Esophagus muscularis mucosa (tissue), 4 donors: ENCODE measurements around the gene CALML5. TPM values are rescaled to one million over a fixed set of nuclear protein-coding genes. Genes with fewer than 3 reads are reported as not detected.

Source experiments
- DNase-seq: peaks from one replicate; pipeline ENCODE4 v3.0.0-alpha.2; 2017; ENCODE audit errors: extremely low spot score
- H3K27ac ChIP-seq, 4 donors: fragments of 200-600 bp; sonication (generic); replicated peaks in 1 of 4; 1 replicate in 3 of 4; 2 replicates in 1 of 4; pipeline ENCODE4 v1.5.1; 2016 to 2019; ENCODE audit warnings: mild to moderate bottlenecking in 1 of 4
- H3K27me3 ChIP-seq, 4 donors: fragments of 200-600 bp; sonication (generic); one replicate each; pipeline versions ENCODE4 v1.5.1 to v1.6.0; 2016 to 2019
- H3K36me3 ChIP-seq, 4 donors: fragments of 200-600 bp; sonication (generic); one replicate each; pipeline ENCODE4 v1.5.1; 2016 to 2019
- H3K4me1 ChIP-seq, 4 donors: fragments of 200-600 bp; sonication (generic); one replicate each; pipeline ENCODE4 v1.5.1; 2016 to 2019
- H3K4me3 ChIP-seq, 4 donors: fragments of 200-600 bp; sonication (generic); 1 replicate in 2 of 4; 2 replicates in 2 of 4; pipeline ENCODE4 v1.5.1; 2016 to 2019; ENCODE audit warnings: mild to moderate bottlenecking in 4 of 4, moderate library complexity in 1 of 4
- H3K9me3 ChIP-seq, 4 donors: fragments of 200-600 bp; sonication (generic); 1 replicate in 3 of 4; 2 replicates in 1 of 4; pipeline ENCODE4 v1.5.1; 2016 to 2019
- EP300 ChIP-seq: sonication (generic); formaldehyde crosslinking; IDR thresholded peaks from one replicate; pipeline ENCODE4 v1.6.1; 2017; ENCODE audit warnings: antibody characterized with exemption
- POLR2A ChIP-seq: fragments of 450-650 bp; IDR thresholded peaks from one replicate; pipeline ENCODE4 v1.6.1; 2017; ENCODE audit warnings: antibody characterized with exemption, moderate library complexity, mild to moderate bottlenecking, low read depth
- POLR2AphosphoS5 ChIP-seq, 2 donors: sonication (generic); formaldehyde crosslinking; IDR thresholded peaks; one replicate each; pipeline ENCODE4 v1.6.1; 2017; ENCODE audit warnings: antibody characterized with exemption in 2 of 2
- WGBS: methylation state at CpG from one replicate; pipeline ENCODE4 v1.1.5; 2018; 5-methylcytosine and 5-hydroxymethylcytosine counted together
- intact Hi-C: fragments of 100-400 bp; cut with DNase I; formaldehyde crosslinking; loops from one replicate; pipeline ENCODE4 v1.15.1; 2023
- total RNA-seq, 4 donors: library from RNA; depleted of rRNA; stranded (reverse); fragments of >200 nt; gene quantifications; one replicate each; pipeline versions ENCODE4 v1.1.0 to v1.2.1, GENCODE V29; 2016
- TF ChIP-seq, protein P1 (sequence below), 3 experiments: fragments of 200-600 bp in 2 of 3; fragments of 450-650 bp in 1 of 3; sonication (generic) in 2 of 3; IDR thresholded peaks; one replicate each; pipeline ENCODE4 v1.5.1; 2017 to 2019; ENCODE audit warnings: antibody characterized with exemption in 3 of 3, mild to moderate bottlenecking in 2 of 3, moderate library complexity in 1 of 3

The CALML5 gene
- total RNA-seq, 4 donors from 2014 or later: not detected

DNA sequence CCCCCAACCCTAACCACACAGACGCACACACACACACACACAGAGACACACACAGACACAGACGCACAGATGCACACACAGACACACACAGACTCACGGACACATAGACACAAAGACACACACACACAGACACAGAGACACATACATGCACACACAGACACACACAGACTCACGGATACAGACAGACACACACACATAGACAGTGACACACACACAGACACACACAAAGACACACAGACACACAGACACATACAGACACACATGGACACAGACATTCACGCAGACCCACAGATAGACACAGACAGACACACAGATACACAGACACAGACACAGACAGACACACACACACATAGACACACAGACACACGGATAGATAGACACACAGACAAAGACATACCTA is 2.1 kb downstream of the CALML5 start:
- H3K27ac ChIP-seq: no peak overlapping the region
- H3K27me3 ChIP-seq: no peaks in the 10 kb centered on the region
- 69% methylated on average over 6 of the region's 6 CpGs for WGBS
- no peaks in the 10 kb centered on the region for H3K36me3 ChIP-seq
- H3K4me3 ChIP-seq: no peak overlapping the region
- TF ChIP-seq EP300: no peak
- no peak for TF ChIP-seq POLR2AphosphoS5 (IDR thresholded peaks at IDR 0.05)
- H3K4me1 ChIP-seq: peaks cover 0 to 7% (median 0%) of the 10 kb centered on the region in 4 donors
- no peak for DNase-seq
- intact Hi-C loops: no loop called here
- peaks cover 0 to 6% (median 4%) of the 10 kb centered on the region in 4 donors for H3K9me3 ChIP-seq

DNA sequence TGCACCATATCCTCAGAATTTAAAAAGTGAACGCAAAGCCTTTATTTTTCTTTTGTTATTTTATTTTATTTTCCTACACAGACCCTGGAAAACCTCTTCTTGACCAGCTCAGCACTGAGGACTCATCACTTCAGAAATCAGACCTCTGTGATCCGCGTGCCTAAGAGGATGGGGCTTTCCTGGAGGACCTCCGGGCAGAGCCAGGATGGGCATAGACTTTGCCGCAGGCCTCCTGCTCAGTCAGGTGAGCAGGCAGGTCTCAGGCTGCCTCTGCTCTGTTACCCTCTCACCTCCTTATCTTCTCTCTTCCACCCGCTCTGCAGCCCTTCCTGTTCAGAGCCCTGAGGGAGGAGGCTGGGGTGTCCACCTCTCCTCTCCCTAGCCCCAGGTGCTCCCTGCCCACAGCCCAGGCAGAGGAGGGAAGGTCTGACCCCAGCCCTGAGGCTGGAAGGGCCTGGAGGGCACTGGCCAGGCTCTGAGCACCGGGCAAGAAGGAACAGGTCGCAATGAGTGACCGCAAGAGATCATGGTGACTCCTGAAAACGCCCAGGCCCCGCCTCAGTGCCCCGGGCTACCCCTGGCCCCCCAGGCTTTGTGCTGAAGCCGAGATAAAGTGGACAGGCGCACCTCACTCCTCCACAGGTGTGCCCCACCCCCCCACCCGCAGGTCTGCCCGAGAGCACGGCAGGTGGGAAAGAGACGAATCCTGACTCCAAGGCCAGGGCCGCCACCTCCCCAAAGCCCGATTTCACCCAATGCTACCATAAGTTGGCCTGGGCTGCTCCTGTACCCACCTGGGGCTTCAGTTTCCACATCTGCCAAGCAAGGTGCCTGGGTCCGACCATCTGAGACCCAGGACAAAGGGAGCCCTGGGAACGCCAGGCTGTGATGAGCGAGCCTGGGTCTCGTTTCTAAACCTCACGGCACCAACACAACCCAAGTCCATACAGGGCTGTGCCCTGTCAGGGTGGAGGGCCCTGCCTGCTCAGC is 2.8 kb downstream of the CALML5 start:
- Histone ChIP-seq H3K27me3 (no peaks in the 10 kb centered on the region), H3K27ac (no peak overlapping the region), H3K4me3 (no peak overlapping the region), H3K9me3 (peaks cover 0 to 7% (median 6%) of the 10 kb centered on the region in 4 donors), H3K4me1 (peaks cover 0 to 7% (median 0%) of the 10 kb centered on the region in 4 donors), H3K36me3 (no peaks in the 10 kb centered on the region)
- WGBS: 93% methylated on average over 25 of the region's 25 CpGs
- DNase-seq: no peak
- intact Hi-C loops: no loop called here
- TF ChIP-seq EP300: no peak

DNA sequence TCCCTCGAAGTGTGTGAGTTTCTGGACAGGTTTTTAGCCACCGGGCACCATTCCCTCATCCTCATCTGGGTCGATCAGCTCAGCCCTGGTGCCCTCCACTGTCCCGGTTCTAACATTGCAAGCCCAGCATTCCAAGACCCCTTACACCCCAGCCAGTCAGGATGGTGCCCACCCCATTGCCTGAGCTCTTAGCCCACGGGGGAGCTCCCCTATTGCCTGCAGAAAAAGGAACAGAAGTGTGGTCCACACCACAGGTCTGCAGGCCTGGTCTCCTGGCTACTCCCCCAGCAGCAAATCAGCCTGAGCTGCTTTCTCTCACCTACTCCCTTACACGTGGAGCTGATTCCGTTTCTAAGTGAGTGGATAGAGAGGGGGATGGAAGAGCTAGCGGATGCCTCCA is 4.8 kb downstream of the CALML5 start:
- DNase-seq: no peak
- H3K4me3 ChIP-seq: no peak overlapping the region
- 94% methylated on average over 8 of the region's 8 CpGs for WGBS
- no peaks in the 10 kb centered on the region for H3K27me3 ChIP-seq
- H3K27ac ChIP-seq: no peak overlapping the region
- H3K9me3 ChIP-seq: peaks cover 0 to 7% (median 6%) of the 10 kb centered on the region in 4 donors
- intact Hi-C loops: no loop called here
- H3K4me1 ChIP-seq: peaks cover 0 to 7% (median 0%) of the 10 kb centered on the region in 4 donors
- no peaks in the 10 kb centered on the region for H3K36me3 ChIP-seq
- TF ChIP-seq POLR2AphosphoS5 (IDR thresholded peaks at IDR 0.05): no peak
- TF ChIP-seq, protein P1, sequence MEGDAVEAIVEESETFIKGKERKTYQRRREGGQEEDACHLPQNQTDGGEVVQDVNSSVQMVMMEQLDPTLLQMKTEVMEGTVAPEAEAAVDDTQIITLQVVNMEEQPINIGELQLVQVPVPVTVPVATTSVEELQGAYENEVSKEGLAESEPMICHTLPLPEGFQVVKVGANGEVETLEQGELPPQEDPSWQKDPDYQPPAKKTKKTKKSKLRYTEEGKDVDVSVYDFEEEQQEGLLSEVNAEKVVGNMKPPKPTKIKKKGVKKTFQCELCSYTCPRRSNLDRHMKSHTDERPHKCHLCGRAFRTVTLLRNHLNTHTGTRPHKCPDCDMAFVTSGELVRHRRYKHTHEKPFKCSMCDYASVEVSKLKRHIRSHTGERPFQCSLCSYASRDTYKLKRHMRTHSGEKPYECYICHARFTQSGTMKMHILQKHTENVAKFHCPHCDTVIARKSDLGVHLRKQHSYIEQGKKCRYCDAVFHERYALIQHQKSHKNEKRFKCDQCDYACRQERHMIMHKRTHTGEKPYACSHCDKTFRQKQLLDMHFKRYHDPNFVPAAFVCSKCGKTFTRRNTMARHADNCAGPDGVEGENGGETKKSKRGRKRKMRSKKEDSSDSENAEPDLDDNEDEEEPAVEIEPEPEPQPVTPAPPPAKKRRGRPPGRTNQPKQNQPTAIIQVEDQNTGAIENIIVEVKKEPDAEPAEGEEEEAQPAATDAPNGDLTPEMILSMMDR (IDR thresholded peaks at IDR 0.05): no peak
- no peak for TF ChIP-seq POLR2A
- TF ChIP-seq EP300: no peak

DNA sequence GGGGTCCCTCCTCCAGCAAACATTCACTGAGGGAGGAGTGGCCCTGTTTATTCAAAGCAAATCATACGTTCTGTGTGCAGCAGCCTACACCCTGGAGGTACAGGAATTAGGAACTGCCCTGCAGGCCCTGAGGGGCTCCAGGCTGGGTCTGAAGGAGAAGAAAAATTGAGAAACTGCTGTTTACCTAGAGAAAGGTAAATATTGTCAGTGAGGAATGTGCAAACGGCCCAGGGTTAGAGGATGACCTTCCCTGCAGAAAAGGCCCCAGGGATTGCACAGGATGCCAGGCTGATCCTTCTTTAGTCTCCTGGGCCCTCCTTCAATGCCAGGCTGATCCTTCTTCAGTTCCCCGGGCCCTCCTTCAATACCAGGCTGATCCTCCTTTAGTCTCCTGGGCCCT is 5.7 kb downstream of the CALML5 start:
- DNase-seq: no peak
- TF ChIP-seq EP300 (no peak), POLR2AphosphoS5 (IDR thresholded peaks at IDR 0.05) (no peak), POLR2A (no peak)
- TF ChIP-seq, protein P1 (IDR thresholded peaks at IDR 0.05): no peak
- Histone ChIP-seq H3K9me3 (peaks cover 0 to 7% (median 6%) of the 10 kb centered on the region in 4 donors), H3K36me3 (no peaks in the 10 kb centered on the region), H3K27me3 (no peaks in the 10 kb centered on the region), H3K4me1 (peaks cover 0 to 7% (median 0%) of the 10 kb centered on the region in 4 donors), H3K4me3 (no peak overlapping the region), H3K27ac (no peak overlapping the region)
- 70% methylated on average over 3 of the region's 3 CpGs for WGBS
- intact Hi-C loops: no loop called here

DNA sequence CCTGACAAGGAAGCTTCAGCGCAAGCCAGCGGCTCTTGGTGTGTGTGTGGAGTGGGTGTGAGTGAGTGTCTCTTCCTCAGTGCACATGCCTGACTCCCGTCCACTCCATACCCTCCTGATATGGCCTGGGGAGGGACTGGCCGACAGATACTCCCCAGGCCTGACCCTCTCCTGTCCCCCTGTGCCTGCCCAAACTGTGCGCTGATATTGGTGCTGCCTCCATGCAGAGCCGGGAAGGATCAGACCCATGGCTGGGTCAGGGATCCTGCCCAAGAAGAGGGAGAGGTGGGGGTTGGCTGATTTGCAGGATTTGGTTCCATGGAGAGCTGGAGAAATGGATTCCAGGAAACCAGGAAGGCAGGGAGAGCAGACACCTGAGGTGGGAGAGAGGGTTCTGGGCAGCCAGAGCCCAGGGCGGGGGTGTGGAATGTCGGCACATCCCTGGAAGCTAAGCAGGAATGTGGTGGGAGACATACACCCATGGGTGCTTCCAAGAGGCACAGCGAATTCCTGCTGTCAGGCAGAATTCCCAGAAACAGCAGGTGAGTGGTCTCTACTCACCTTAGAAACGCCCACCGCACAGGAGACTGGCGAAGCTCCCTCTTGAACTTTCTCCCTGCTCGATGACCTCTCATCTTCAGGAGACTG is 6.3 kb downstream of the CALML5 start:
- WGBS: 89% methylated on average over 12 of the region's 13 CpGs
- DNase-seq: no peak
- no peaks in the 10 kb centered on the region for H3K27me3 ChIP-seq
- H3K4me1 ChIP-seq: peaks cover 0 to 7% (median 0%) of the 10 kb centered on the region in 4 donors
- H3K27ac ChIP-seq: no peak overlapping the region
- no peak overlapping the region for H3K4me3 ChIP-seq
- H3K36me3 ChIP-seq: no peaks in the 10 kb centered on the region
- no peak for TF ChIP-seq POLR2A
- TF ChIP-seq, protein P1 (IDR thresholded peaks at IDR 0.05): no peak
- TF ChIP-seq POLR2AphosphoS5 (IDR thresholded peaks at IDR 0.05): no peak
- TF ChIP-seq EP300: no peak
- H3K9me3 ChIP-seq: peaks cover 0 to 7% (median 6%) of the 10 kb centered on the region in 4 donors
- intact Hi-C loops: no loop called here
